ENCODE results near the gene DTYMK.
"Not testable (repeated sequence)": the region's sequence is repeated elsewhere in the genome, so short reads cannot be mapped to it uniquely, and the experiment has no call there.

The DTYMK gene

DNA sequence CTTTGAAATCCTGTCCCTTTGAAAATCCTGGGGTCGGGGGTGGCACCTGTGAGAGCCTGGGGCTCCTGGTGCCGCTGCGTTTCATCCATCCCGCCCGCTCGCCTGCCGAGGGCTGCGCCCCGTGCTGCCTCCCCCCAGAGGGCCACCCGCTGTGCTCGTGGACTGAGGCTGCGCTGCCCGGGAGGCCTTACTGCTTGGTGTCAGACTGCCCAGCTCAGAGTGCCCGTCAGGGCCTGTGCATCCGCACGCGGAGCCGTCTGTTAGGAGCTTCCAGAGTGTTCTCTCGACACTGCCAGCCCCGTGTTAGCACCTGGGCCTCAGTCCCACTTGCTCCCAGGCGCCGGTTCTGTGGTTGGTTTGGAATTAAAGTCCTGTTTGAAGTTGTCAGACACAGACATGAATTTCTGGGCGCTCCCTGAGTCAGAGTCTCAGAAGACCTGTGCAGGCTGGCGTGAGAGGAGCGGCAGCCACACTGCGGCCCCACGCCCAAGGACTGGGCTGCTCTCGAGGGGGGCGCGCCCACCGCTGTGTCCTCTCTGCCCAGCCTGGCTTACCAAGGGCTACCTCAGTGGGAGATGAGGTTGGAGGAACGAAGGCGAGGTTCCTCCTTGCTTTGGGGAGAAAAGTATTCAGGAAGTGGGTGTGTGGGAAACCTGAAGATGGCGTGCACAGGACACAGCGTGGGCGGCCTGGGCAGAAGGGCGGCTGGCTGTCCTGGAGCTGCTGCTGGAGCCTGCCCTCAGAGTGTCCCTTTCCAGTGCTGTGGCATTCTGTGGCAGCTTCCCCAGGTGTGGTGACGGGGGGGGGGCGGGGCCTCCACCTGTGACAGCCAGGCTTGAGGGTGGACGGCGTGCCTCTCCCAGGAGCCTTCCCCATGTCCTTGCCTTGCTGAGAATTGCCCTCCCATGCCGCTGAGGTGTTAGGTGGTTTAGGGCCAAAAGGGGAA, 14.1 kb downstream of the DTYMK start:
- no peak for DNase-seq (ENCODE audit: low read depth, low spot score)

DNA sequence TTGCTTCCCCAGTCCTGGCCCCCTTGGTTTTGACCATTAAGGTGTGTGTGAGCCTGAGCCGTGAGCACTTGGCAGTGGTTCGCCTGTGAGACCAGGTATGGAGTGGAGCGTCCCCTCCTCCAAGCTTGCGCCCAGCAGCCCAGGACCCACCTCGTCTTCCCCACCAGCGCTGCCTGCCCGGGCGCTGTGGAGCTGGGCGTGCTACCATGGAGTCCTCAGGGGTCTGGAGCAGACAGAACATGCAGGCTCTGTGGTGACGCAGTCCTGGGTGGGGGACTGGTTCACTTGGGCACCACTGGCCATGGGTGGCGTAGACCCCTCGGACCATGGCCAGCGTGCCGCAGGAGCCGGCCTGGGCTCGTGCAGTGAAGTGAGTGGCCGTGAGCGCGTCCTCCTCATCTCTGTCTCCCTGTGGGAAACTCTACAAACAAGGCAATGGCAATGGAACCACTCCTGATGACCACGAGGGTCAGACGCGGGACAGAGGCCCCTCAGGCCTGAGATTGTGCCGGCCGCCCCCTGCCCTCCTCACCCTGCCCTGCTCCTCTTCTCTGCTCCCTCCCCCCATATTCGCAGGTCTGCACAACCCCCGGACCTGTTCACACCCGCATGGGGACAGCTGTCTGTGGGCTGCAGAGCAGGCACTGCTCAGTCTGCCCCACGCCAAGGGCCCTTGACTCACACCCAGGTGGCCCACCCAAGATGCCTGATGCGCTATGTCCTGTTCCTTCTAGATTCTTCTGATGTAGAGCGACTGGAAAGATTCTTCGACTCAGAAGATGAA, 15.0 kb downstream of the DTYMK start:
- no peak for DNase-seq (ENCODE audit: low read depth, low spot score)

DNA sequence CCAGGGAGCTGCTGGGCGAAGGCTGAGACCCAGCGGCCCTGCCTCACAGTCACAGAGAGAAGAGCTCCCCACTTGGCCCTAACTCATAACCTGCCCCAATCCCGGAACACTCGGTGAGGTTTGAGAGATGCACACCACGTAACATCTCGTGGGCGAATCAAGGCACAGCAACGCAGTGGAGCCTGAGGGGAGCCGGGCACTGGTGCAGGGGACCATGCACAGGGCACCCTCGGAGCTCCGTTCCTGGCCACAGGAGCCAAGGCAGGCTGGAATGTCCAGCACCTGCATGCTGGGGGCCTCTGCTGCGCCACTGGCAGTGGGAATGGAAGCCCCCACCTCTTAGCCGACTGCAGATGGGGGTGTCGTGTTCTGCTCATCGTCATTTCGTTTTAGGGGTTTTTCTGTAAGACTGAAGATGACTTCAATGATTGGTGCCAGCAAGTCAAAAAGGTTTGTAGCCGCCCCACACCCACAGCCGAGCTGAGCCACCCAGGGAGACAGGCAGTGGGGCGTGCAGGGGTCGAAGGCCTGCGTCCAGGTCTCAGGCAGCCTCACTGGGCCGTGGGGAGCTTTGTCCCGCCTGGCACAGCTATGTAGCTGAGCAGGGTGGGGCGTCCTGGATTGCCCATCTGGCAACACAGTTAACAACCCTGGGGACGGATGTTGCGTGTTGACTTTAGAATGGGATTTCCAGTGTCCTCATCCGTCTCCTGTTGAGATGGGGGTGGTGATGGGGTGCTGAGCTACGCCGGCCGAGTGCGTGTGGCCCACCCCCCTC, 16.1 kb downstream of the DTYMK start:
- no peak for DNase-seq (ENCODE audit: low read depth, low spot score)

DNA sequence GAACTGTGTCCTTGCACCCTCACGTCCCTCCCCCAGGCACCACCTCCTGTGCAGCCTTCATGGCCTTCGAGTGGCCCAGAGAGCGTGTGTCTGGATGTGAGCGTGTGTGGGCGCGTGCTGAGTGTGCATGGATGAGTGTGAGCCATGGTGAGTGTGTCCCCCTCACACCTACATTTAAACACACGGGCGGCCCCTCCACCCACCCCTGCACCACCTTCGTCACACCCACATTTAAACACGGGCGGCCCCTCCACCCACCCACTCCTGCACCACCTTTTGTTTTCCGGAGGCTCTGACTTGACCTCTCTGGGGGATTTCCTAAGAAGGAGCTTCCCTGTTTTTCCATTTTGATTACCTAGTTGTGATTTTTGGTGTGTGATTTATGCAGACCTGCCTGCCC, 17.8 kb downstream of the DTYMK start:
- DNase-seq (ENCODE audit: low read depth, low spot score), result no peak

DNA sequence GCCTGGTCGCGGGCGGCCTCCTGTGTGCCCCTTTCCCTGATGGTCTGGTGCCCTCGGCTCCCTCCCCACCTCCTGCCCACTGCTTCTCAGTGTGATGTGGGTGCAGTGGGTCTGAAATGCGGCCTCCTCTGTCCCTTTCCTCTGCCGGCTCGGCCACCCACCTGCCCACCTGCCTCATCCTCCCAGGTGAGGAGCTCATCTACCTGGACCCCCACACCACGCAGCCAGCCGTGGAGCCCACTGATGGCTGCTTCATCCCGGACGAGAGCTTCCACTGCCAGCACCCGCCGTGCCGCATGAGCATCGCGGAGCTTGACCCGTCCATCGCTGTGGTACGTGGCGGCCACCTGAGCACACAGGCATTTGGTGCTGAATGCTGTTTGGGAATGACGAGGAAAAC, 18.3 kb downstream of the DTYMK start:
- no peak for DNase-seq (ENCODE audit: low read depth, low spot score)

DNA sequence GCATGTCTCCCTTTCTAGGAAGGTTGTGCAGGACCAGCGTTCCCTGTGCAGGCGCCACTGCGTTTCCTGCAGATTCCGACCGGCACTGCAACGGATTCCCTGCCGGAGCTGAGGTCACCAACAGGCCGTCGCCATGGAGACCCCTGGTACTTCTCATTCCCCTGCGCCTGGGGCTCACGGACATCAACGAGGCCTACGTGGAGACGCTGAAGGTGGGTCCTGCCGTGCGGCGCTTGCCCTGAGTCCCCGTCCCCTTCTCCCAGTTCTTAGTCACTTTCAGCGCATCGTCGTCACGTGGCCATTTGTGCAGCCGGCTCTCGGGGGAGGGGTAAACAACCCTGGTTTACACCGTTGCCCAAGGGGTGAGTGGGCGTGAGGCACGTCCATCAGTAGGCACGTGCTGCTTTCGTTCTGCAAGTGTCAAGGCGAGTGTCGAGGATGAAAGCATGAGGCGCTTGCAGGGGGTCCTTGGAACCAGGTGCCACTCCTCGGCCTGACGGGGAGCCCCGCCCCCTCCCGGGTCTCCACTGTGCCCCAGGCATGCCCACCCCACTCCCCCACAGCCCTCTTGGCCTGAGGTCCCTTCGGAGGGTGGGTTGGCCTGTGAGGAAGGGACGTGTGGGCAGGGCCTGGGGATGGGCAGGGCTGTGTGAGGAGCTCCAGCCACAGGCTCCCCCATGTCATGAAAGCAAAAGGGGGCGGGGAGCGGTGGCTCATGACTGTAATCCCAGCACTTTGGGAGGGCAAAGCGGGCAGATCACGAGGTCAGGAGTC, 19.8 kb downstream of the DTYMK start:
- peak; percentile 80 for DNase-seq (ENCODE audit: low read depth, low spot score)

DNA sequence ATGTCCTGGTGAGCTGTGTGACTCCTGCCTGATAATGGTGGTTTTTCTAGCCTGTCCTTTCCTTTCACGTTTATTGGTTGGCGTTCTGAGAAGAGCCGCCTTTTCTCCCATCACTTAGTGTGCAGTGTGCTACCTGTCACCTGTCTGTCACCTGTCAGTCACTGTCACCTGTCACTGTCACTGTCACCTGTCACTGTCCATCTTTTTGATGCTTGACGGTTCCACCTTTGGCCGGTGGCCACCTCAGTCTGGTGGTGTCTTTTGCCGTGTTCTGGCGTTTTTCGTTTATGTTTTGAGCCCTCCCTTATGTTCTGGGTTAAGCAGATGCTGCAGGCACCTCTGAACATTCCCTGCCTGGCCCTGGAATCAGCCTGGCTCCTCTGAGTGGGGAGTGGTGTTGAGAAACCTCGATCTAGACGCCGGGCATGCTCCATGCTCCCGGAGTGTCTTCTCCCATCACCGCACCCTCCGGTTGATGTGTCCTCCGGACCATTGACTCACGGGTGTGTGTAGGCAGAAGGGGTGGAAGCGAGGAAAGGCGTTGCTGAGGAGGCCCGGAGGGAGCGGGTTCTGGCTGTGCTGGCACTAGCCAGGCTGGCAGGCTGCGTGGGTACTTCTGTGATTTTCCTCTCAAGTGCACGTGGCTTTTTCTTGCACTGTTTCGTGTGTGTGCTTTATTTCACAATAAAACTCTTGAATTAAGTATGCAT, 20.7 kb downstream of the DTYMK start:
- DNase-seq (ENCODE audit: low read depth, low spot score), result no peak

DNA sequence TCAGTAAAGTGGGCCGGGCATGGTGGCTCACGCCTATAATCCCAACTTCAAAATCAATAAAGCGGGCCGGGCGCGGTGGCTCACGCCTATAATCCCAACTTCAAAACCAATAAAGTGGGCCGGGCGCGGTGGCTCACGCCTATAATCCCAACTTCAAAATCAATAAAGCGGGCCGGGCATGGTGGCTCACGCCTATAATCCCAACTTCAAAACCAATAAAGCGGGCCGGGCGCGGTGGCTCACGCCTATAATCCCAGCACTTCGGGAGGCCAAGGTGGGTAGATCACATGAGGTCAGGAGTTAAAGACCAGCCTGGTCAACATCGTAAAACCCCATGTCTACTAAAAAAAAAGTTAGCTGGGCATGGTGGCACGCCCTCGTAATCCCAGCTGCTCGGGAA, 23.9 kb downstream of the DTYMK start:
- DNase-seq (ENCODE audit: low read depth, low spot score), result not testable (repeated sequence)

DNA sequence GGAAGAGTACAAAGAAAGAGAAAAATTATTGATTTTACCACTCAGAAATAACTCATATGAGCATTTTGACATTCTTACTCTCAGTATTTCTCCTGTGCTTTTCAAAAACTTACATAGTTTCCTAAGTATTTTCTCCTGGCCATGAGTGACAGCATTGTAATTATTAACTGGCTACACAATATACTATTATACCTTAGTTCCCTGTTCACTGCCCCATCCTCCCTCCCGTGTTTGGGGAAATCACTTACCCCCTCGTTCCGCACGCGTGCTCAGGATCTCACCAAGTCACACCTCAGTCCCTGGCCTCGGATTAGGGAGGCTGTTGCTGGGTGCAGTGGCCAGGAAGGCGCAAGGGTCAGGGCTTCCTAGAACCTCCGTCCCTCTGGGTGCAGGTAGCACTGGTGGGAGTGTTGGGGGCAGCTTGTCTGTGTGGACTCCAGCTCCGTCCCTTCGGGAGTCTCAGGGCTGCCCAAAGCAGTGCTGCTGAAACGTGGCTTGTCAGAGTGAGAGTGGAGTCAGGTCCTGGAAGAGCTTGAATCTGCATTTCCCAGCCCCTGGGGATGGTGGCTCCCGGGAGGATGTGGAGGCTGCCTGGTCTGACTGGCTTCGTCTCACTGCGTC, 25.9 kb downstream of the DTYMK start:
- DNase-seq (ENCODE audit: low read depth, low spot score), result no peak

DNA sequence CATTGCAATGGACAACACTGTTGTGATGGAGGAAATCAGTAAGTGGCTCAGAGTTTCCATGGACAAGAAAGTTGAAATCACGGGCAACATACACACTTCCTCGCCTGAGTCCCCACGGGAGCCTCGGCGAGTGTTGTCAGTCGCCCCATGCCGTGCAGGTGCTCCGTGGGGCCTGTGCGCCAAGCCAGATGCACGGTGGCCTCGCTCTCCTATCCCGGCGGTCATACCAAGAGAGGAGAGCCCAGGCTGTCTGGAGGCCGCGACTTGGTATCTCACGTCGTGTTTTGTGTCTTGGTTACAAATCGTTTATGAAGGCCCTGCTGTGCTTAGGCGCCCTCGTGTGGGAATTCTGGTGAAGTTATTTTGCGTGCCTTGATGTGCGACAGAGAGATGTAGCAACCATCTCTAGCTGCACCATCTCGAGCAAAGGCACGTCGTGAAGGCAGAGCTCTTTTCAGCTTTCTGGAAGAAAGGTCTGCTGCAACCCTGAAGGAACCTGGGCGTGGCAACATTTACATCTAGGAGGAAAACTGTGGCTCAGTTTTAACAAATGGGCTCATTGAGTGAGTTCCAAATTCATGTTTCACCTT, 27.4 kb downstream of the DTYMK start:
- peak; percentile 85 for DNase-seq (ENCODE audit: low read depth, low spot score)

DNA sequence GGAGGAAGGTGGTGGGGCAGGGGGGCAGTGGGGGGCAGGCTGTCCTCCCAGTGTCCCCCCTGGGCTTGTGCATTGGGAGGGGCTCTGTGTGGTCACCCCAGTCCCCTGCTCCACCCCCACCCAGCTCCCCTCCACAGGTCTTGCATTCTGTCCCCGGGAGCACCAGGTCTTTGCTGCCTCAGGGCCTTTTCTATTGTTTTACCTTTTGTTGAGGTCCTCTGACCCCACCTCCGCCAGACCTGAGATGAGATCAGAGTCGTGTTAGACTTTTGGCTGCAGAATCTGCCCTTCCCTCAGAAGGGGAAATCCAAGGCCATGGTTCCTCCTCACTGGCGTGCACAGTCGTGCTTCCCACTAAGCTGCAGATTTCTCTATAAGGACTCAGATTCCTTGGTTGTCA, 28.3 kb downstream of the DTYMK start:
- DNase-seq (ENCODE audit: low read depth, low spot score), result no peak

DNA sequence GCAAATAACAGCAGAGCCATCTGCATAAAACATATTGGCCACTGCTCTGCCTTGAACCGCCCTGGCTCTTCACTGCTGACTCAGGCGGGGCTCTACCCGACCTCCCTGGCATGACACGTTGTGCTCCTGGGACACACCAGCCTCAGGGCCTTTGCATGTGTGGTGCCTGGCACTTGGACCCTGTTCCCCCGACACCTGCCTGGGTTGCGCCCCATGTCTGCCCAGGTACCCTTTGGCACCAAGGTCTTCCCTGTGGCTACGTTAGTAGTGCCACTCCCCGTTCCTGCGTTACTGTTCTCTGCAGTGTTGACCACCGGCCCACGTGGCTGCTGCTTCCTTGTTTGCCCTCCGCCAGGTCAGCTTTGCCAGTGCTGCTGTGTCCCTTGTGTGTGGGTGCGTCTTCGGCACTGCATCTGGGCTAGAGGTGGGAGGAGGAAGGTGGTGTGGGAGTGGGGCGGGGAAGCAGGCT, 28.8 kb downstream of the DTYMK start:
- no peak for DNase-seq (ENCODE audit: low read depth, low spot score)

DNA sequence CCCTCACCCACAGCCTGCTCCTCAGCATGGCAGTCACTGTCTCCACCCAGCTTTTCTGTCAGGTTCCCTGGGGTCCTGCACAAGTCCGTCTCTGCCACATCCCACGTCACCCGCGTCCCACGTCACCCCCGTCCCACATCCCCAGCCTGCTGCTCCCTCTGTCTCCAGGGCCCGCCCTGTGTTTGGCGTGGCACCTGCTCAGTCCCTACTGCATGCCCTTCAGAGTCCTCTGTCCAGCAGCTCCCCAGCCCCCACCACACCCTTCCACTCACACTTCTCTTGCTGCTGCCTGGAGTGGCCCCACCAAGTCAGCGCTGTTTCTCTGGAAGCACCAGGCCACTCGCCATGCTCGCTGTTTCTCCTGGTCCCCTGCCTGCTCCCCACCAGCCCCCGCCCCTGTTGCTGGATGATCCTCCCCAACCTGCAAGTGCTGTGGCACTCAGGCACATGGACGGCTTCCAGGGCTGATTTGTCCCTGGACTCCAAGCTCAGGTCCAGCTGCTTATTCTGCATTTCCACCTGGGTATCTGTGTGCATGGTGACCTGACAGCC, 30.3 kb downstream of the DTYMK start:
- DNase-seq (ENCODE audit: low read depth, low spot score), result no peak

DNA sequence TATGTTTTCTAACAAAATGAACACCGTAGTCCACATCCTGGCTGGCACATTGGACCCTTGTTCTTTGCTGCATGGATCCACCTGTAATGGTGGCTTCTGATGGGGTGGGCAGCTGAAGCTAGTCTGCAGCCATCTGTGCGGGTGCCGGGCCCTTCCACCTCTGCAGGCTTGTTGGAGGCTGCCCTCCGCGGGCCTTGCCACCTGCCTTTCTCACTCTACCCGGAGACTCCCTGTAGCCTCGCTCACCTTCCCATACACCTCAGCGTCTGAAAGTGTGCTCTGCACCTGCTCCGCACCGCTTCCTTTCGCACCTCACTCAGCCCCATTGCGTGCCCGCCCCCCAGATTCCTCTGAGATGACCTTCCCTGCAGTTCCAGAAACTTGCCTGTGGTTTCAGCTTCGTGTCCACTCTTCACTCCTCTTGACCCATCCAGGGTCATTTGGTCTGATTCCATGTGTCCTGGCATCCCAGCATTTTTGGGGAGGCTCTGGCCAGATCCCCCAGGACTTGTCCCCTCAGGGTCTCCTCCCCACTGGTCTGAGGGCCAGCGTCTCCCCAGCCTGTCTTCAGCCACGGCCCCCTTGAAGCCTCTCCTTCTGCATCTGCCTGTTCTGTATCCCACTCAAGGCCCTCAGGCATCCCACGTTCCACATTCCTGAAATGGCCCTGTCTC, 31.0 kb downstream of the DTYMK start:
- no peak for DNase-seq (ENCODE audit: low read depth, low spot score)

DNA sequence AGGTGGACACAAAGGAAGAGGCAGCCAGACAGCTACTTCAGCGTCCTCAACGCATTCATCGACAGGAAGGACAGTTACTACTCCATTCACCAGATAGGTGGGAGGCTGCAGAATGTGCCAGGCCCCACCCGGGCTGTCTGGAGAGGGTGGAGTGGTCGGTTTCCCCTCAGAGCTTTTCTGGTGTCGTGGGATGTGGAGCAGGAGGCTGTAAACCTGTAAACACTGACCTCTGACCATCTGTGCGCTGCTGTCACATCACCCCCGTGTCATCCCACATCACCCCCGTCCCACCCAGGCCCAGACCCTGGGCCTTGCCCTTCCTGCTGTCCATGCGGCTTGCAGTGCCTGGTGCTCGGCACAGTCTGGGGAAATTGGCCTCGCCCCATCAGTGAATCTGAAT, 32.1 kb downstream of the DTYMK start:
- DNase-seq (ENCODE audit: low read depth, low spot score), result no peak

DNA sequence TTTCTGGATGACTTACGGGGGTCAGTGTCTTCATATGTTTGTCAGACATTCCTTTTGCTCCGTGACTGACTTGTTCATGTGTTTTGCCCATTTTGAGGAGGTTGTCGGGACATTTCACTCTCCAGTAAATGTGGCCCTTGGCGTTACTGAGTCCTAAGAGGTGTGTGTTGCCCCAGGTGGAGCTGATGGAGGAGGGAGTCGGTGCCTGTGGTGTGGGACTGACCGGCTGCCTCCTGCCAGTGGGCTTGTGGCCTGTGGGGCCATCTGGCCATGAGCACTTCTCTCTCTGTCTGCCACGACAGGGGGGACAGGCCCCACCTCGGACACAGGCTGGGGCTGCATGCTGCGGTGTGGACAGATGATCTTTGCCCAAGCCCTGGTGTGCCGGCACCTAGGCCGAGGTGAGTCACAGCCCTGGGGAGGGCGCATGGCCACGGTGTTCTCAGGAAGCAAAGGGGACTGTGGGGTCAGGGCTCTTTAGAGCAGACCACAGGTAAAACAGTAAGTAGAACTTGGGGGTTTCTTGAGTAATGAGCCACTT, 33.3 kb downstream of the DTYMK start:
- no peak for DNase-seq (ENCODE audit: low read depth, low spot score)

DNA sequence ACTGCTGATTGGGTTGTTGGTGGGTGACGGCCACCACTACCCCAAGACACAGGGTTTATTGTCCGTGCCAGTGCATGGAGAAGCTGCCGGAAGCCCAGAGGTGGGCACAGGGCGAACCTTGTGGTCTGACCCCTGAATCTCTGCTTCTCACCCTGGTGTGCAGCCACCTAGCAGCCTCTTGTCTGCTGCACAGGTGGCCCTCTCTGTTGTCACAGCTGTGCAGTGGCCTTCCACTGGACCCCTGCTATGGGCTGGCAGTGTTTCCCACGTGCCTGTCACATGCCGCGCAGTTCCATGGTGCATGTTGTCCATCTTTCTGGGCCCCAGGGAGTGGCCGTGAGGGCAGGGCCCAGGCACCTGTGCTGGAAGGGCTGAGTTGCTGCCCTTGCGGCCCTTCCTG, 33.9 kb downstream of the DTYMK start:
- DNase-seq (ENCODE audit: low read depth, low spot score), result no peak

DNA sequence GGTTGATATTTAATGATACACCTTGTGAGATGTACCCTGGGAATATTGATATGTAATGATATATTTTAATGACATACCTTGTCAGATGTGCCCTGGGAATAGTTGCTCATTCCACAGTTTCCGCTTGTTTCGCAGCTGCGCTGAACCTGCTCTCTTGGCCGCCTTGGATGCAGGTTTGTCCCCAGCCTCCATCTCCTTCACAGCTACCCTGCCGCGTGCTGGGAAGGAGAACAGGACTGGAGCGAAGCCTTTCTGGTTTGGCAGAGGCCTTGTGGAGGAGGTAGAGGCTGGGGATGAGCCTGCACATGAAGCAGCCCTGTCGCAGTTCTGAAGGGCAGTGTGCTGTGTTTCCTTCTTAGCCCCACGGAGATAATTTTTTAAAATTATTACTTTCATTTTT, 34.5 kb downstream of the DTYMK start:
- no peak for DNase-seq (ENCODE audit: low read depth, low spot score)

DNA sequence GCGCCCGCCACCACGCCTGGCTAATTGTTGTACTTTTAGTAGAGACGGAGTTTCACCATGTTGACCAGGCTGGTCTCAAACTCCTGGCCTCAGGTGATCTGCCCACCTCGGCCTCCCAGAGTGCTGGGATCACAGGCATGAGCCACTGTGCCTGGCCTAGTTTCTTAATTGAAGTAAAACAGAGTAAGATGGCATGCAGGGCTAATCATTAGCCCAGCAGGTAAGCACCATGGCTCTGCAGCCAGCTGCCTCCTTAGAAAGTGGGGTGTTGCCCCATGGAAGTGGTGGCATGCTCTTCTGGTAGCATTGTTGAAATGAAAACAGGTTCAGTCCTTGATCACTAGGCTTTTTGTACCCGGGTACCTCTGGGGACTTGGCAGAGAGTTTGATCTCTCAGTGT, 36.7 kb downstream of the DTYMK start:
- no peak for DNase-seq (ENCODE audit: low read depth, low spot score)
